Upper lobe of left lung (tissue), 4 donors: Measurements from ENCODE around the gene PTGIR.

Source experiments
- EP300 ChIP-seq, 4 donors: sonication (generic); formaldehyde crosslinking; IDR thresholded peaks; one replicate each; pipeline ENCODE4 v1.5.1; 2017; ENCODE audit warnings: antibody characterized with exemption in 4 of 4, control low read depth in 2 of 4
- POLR2A ChIP-seq, 4 donors: fragments of 450-650 bp; IDR thresholded peaks; one replicate each; pipeline ENCODE4 v1.5.1; 2016 to 2017; ENCODE audit warnings: antibody characterized with exemption in 4 of 4, mild to moderate bottlenecking in 2 of 4
- POLR2AphosphoS5 ChIP-seq, 2 donors: sonication (generic); formaldehyde crosslinking; IDR thresholded peaks; one replicate each; pipeline ENCODE4 v1.5.1; 2017; ENCODE audit warnings: antibody characterized with exemption in 2 of 2
- TF ChIP-seq, protein P1 (sequence below), 6 experiments: fragments of 450-650 bp in 4 of 6; fragments of 200-600 bp in 2 of 6; sonication (generic) in 2 of 6; IDR thresholded peaks; one replicate each; pipeline ENCODE4 v1.5.1; 2016 to 2019; ENCODE audit warnings: antibody characterized with exemption in 6 of 6

DNA sequence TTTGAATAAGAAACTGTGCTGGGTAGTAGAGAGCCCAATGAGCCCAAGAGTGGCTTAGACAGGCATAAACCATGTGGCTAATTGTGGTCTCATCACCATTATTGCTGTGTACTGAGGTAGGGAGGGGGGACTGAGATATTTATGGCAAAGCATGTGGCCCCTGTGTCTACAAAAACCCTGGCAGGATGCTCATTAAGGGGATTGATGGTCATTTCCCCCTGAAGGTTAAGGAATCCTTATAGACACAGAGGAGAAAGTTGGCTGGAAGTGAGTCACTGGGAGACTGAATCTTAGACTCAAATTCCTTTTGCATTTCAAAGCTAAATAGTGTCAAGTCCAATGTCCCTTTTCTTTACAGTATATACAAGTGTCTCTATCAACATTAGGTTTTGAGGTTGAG is 45.9 kb upstream of the PTGIR start:
- TF ChIP-seq POLR2A (IDR thresholded peaks at IDR 0.05): no peak
- TF ChIP-seq, protein P1, sequence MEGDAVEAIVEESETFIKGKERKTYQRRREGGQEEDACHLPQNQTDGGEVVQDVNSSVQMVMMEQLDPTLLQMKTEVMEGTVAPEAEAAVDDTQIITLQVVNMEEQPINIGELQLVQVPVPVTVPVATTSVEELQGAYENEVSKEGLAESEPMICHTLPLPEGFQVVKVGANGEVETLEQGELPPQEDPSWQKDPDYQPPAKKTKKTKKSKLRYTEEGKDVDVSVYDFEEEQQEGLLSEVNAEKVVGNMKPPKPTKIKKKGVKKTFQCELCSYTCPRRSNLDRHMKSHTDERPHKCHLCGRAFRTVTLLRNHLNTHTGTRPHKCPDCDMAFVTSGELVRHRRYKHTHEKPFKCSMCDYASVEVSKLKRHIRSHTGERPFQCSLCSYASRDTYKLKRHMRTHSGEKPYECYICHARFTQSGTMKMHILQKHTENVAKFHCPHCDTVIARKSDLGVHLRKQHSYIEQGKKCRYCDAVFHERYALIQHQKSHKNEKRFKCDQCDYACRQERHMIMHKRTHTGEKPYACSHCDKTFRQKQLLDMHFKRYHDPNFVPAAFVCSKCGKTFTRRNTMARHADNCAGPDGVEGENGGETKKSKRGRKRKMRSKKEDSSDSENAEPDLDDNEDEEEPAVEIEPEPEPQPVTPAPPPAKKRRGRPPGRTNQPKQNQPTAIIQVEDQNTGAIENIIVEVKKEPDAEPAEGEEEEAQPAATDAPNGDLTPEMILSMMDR (IDR thresholded peaks at IDR 0.05): no peak
- TF ChIP-seq POLR2AphosphoS5 (IDR thresholded peaks at IDR 0.05): no peak
- no peak for TF ChIP-seq EP300 (IDR thresholded peaks at IDR 0.05)
